Activated CD8-positive, alpha-beta T cell treated with anti-CD3 and anti-CD28 coated beads for 36 hours (primary cell): ENCODE data around the gene GDI1. TPM values are rescaled to one million over a fixed set of nuclear protein-coding genes. Genes with fewer than 3 reads are reported as not detected.

Experiments used
- ATAC-seq: fragments of 200-7000 bp; cut with Tn5 transposase; one replicate; pipeline ENCODE4 v1.10.0; 2021; ENCODE audit warnings: mild to moderate bottlenecking, moderate library complexity
- CTCF ChIA-PET: fragments of 350-600 bp; sonication (Branson Sonifier 250); formaldehyde crosslinking; loops from one replicate; lab custom pipeline; 2021; ENCODE audit warnings: antibody characterized with exemption; lab: Charles Lee
- POLR2A ChIA-PET: fragments of 350-600 bp; sonication (Branson Sonifier 250); formaldehyde crosslinking; loops from one replicate; lab custom pipeline; 2021; ENCODE audit warnings: antibody characterized with exemption; lab: Charles Lee
- DNase-seq: peaks from one replicate; pipeline ENCODE4 v3.0.0-alpha.2; 2020
- H3K27ac Mint-ChIP-seq: one replicate; pipeline ENCODE4 v1.8.0; 2021; ENCODE audit warnings: mild to moderate bottlenecking, mixed read lengths
- H3K27me3 Mint-ChIP-seq: one replicate; pipeline ENCODE4 v1.8.0; 2021; ENCODE audit warnings: mixed read lengths
- H3K36me3 Mint-ChIP-seq: one replicate; pipeline ENCODE4 v1.8.0; 2021; ENCODE audit warnings: low read depth, mixed read lengths
- H3K4me1 Mint-ChIP-seq: one replicate; pipeline ENCODE4 v1.8.0; 2021; ENCODE audit warnings: low read depth, mixed read lengths
- H3K4me3 Mint-ChIP-seq: one replicate; pipeline ENCODE4 v1.8.0; 2021; ENCODE audit warnings: mild to moderate bottlenecking, moderate library complexity, mixed read lengths
- H3K9me3 Mint-ChIP-seq: one replicate; pipeline ENCODE4 v1.8.0; 2021; ENCODE audit warnings: mixed read lengths
- CTCF ChIP-seq: fragments of 200-600 bp; IDR thresholded peaks from one replicate; pipeline ENCODE4 v1.8.0; 2022; ENCODE audit warnings: antibody characterized with exemption, mild to moderate bottlenecking
- intact Hi-C: fragments of 100-400 bp; cut with micrococcal nuclease; formaldehyde crosslinking; loops from one replicate; pipeline ENCODE4 v1.10.0; 2022
- total RNA-seq, 2 experiments: library from RNA; stranded (reverse); gene quantifications; one replicate each; pipeline ENCODE4 v1.2.3, GENCODE V29; 2021

The GDI1 gene
- total RNA-seq, 2 experiments from 2014 or later, result 76.5 TPM

- ATAC-seq, result no peak
- H3K27ac Mint-ChIP-seq, result no peak overlapping the region
Observed at GRCh38 chrX:154439841-154440240, 2.9 kb downstream of the GDI1 start.

GRCh38 chrX:154440623-154441357 lies 3.8 kb downstream of the GDI1 start:
- DNase-seq, result no peak
- Mint-ChIP-seq H3K4me3 (no peak overlapping the region), H3K9me3 (no peaks in the 10 kb centered on the region), H3K36me3 (peaks cover 17% of the 10 kb centered on the region), H3K27me3 (no peaks in the 10 kb centered on the region), H3K4me1 (peaks cover 34% of the 10 kb centered on the region), H3K27ac (peak overlapping the region; percentile 30)
- ChIA-PET CTCF (interaction anchor here (1.2 kb wide), 1 partner anchor 50 kb away, joined by 3 read pairs; the partner anchor contains the start of gene SLC10A3), POLR2A (interaction anchor here (0.8 to 1.0 kb wide), 2 partner anchors 45 to 468 kb away, joined by 3 to 5 read pairs; partner anchors contain the start of genes HCFC1, TMEM187 and UBL4A)
- intact Hi-C loops, result no loop called here
- no peak for ATAC-seq
- TF ChIP-seq CTCF, result no peak

More at GRCh38 chrX:154439841-154440240, 2.9 kb downstream of the GDI1 start:
- no peak for TF ChIP-seq CTCF
- Mint-ChIP-seq H3K27me3 (no peaks in the 10 kb centered on the region), H3K4me3 (no peak overlapping the region), H3K4me1 (peaks cover 34% of the 10 kb centered on the region), H3K9me3 (no peaks in the 10 kb centered on the region), H3K36me3 (peaks cover 17% of the 10 kb centered on the region)
- POLR2A ChIA-PET, result no interaction called here
- CTCF ChIA-PET, result no interaction called here
- DNase-seq, result no peak
- intact Hi-C loops, result no loop called here

GRCh38 chrX:154441564-154441963 lies 4.6 kb downstream of the GDI1 start:
- peaks cover 10% of the 10 kb centered on the region for H3K36me3 Mint-ChIP-seq
- ChIA-PET POLR2A (interaction anchor here (0.8 kb wide), 1 partner anchor 44 kb away, joined by 5 read pairs; the partner anchor contains the start of gene UBL4A), CTCF (interaction anchor here (1.2 kb wide), 1 partner anchor 49 kb away, joined by 3 read pairs; the partner anchor contains the start of gene SLC10A3)
- no peaks in the 10 kb centered on the region for H3K9me3 Mint-ChIP-seq
- ATAC-seq, result no peak
- H3K27me3 Mint-ChIP-seq, result no peaks in the 10 kb centered on the region
- no peak for DNase-seq
- intact Hi-C loops, result no loop called here
- no peak for TF ChIP-seq CTCF
- H3K4me1 Mint-ChIP-seq, result peaks cover 32% of the 10 kb centered on the region
- no peak overlapping the region for H3K4me3 Mint-ChIP-seq
- H3K27ac Mint-ChIP-seq, result no peak overlapping the region

- ChIA-PET CTCF (interaction anchor here (1.2 kb wide), 1 partner anchor 48 kb away, joined by 3 read pairs; the partner anchor contains the start of gene SLC10A3), POLR2A (interaction anchor here (0.8 to 1.0 kb wide), 2 partner anchors 44 to 100 kb away, joined by 5 read pairs; partner anchors contain the start of gene UBL4A)
- Mint-ChIP-seq H3K27me3 (no peaks in the 10 kb centered on the region), H3K27ac (no peak overlapping the region), H3K36me3 (peaks cover 10% of the 10 kb centered on the region), H3K9me3 (no peaks in the 10 kb centered on the region), H3K4me1 (peaks cover 35% of the 10 kb centered on the region), H3K4me3 (no peak overlapping the region)
- no peak for DNase-seq
- intact Hi-C loops, result no loop called here
- ATAC-seq, result no peak
- TF ChIP-seq CTCF, result no peak
Observed at GRCh38 chrX:154441984-154442707, 5.2 kb downstream of the GDI1 start.
